Measurements from ENCODE around the gene DGCR2. TPM values are rescaled to one million over a fixed set of nuclear protein-coding genes. Genes with fewer than 3 reads are reported as not detected.

DGCR2 gene
- total and polyA plus RNA-seq, 10 of the 15 experiments (the other 5 are each of a cell fraction or from before 2014, with no cell fraction given), result 0.19 to 28.4 (median 16.0) TPM

DNA sequence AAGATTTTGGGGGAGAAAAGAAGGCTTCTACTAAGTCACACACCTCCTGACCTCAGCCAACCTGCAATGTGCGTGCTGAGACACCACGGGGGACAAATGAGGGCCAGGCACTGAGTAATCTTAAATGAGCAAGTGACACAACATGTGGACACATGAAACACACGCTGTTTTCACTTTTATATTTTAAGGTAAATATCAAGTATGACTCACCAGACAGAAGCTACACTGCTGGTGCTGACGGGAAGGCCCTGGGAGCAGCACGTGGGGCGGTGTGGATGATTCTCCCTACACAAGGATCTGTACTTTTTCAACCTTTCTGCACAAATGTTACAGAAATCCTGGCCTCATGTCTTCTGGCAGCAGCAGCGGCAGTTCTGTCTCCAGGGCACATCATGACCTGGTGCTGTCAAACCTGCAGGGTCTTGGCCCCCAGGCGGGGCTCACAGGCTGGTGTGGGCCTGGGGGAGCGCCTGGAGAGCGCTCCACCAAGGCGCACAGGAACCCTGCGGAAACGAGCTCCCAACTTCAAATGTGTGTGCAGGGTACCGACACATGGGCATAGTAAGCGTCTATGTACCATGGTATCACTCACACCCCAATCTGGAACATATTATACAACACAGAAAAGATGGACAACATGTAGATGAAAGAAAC is 61.7 kb downstream of the DGCR2 start:
- in situ Hi-C loops (cut with MboI), result no loop called here
- TF ChIP-seq TARDBP (IDR thresholded peaks at IDR 0.05; ENCODE audit: borderline replicate concordance) (no peak), RAD51 (IDR thresholded peaks at IDR 0.05) (no peak), ZNF24 (IDR thresholded peaks at IDR 0.05) (no peak), ZNF384 (IDR thresholded peaks at IDR 0.05; ENCODE audit: borderline replicate concordance, low read depth, low read length) (no peak), CBX5 (IDR thresholded peaks at IDR 0.05; ENCODE audit: low read depth) (no peak), CBFB (IDR thresholded peaks at IDR 0.05; ENCODE audit: low read depth) (no peak), MTA2 (IDR thresholded peaks at IDR 0.05; ENCODE audit: low read depth) (no peak), IRF4 (IDR thresholded peaks at IDR 0.05; ENCODE audit: low read depth, low read length) (no peak), SUPT20H (IDR thresholded peaks at IDR 0.05; ENCODE audit: borderline replicate concordance, control insufficient read depth, low read depth, low read length) (no peak), SUZ12 (IDR thresholded peaks at IDR 0.05; ENCODE audit: unreplicated experiment) (no peak), RUNX3 (IDR thresholded peaks at IDR 0.05; ENCODE audit: low read length) (no peak)
- TF ChIP-seq, protein P1, sequence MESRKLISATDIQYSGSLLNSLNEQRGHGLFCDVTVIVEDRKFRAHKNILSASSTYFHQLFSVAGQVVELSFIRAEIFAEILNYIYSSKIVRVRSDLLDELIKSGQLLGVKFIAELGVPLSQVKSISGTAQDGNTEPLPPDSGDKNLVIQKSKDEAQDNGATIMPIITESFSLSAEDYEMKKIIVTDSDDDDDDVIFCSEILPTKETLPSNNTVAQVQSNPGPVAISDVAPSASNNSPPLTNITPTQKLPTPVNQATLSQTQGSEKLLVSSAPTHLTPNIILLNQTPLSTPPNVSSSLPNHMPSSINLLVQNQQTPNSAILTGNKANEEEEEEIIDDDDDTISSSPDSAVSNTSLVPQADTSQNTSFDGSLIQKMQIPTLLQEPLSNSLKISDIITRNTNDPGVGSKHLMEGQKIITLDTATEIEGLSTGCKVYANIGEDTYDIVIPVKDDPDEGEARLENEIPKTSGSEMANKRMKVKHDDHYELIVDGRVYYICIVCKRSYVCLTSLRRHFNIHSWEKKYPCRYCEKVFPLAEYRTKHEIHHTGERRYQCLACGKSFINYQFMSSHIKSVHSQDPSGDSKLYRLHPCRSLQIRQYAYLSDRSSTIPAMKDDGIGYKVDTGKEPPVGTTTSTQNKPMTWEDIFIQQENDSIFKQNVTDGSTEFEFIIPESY (IDR thresholded peaks at IDR 0.05), result no peak
- TF ChIP-seq, protein P2, sequence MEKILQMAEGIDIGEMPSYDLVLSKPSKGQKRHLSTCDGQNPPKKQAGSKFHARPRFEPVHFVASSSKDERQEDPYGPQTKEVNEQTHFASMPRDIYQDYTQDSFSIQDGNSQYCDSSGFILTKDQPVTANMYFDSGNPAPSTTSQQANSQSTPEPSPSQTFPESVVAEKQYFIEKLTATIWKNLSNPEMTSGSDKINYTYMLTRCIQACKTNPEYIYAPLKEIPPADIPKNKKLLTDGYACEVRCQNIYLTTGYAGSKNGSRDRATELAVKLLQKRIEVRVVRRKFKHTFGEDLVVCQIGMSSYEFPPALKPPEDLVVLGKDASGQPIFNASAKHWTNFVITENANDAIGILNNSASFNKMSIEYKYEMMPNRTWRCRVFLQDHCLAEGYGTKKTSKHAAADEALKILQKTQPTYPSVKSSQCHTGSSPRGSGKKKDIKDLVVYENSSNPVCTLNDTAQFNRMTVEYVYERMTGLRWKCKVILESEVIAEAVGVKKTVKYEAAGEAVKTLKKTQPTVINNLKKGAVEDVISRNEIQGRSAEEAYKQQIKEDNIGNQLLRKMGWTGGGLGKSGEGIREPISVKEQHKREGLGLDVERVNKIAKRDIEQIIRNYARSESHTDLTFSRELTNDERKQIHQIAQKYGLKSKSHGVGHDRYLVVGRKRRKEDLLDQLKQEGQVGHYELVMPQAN (conservative IDR thresholded peaks at IDR 0.05), result no peak
- TF ChIP-seq, protein P3, sequence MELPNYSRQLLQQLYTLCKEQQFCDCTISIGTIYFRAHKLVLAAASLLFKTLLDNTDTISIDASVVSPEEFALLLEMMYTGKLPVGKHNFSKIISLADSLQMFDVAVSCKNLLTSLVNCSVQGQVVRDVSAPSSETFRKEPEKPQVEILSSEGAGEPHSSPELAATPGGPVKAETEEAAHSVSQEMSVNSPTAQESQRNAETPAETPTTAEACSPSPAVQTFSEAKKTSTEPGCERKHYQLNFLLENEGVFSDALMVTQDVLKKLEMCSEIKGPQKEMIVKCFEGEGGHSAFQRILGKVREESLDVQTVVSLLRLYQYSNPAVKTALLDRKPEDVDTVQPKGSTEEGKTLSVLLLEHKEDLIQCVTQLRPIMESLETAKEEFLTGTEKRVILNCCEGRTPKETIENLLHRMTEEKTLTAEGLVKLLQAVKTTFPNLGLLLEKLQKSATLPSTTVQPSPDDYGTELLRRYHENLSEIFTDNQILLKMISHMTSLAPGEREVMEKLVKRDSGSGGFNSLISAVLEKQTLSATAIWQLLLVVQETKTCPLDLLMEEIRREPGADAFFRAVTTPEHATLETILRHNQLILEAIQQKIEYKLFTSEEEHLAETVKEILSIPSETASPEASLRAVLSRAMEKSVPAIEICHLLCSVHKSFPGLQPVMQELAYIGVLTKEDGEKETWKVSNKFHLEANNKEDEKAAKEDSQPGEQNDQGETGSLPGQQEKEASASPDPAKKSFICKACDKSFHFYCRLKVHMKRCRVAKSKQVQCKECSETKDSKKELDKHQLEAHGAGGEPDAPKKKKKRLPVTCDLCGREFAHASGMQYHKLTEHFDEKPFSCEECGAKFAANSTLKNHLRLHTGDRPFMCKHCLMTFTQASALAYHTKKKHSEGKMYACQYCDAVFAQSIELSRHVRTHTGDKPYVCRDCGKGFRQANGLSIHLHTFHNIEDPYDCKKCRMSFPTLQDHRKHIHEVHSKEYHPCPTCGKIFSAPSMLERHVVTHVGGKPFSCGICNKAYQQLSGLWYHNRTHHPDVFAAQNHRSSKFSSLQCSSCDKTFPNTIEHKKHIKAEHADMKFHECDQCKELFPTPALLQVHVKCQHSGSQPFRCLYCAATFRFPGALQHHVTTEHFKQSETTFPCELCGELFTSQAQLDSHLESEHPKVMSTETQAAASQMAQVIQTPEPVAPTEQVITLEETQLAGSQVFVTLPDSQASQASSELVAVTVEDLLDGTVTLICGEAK (IDR thresholded peaks at IDR 0.05; ENCODE audit: borderline replicate concordance), result no peak
- TF ChIP-seq, protein P4, sequence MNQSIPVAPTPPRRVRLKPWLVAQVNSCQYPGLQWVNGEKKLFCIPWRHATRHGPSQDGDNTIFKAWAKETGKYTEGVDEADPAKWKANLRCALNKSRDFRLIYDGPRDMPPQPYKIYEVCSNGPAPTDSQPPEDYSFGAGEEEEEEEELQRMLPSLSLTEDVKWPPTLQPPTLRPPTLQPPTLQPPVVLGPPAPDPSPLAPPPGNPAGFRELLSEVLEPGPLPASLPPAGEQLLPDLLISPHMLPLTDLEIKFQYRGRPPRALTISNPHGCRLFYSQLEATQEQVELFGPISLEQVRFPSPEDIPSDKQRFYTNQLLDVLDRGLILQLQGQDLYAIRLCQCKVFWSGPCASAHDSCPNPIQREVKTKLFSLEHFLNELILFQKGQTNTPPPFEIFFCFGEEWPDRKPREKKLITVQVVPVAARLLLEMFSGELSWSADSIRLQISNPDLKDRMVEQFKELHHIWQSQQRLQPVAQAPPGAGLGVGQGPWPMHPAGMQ (IDR thresholded peaks at IDR 0.05; ENCODE audit: borderline replicate concordance), result no peak

More for the DNA sequence above, 61.7 kb downstream of the DGCR2 start:
- SMC1A ChIA-PET (ENCODE audit: uncharacterized antibody, unreplicated experiment), result no interaction called here
- Histone ChIP-seq H2AFZ (ENCODE audit: control insufficient read depth, low read depth, low read length) (no peak overlapping the region), H3K79me2 (ENCODE audit: control insufficient read depth, insufficient read depth, low read length) (no peaks in the 10 kb centered on the region), H4K20me1 (ENCODE audit: control insufficient read depth, insufficient read depth) (no peaks in the 10 kb centered on the region), H3K9me3 (replicated peaks; ENCODE audit: control insufficient read depth, insufficient read depth, low read length) (no peaks in the 10 kb centered on the region), H3K4me3 (no peak overlapping the region), H3K9ac (ENCODE audit: control insufficient read depth, insufficient read depth, low read length) (no peak overlapping the region), H3K4me2 (ENCODE audit: control insufficient read depth, insufficient read depth) (no peak overlapping the region), H3K27ac (ENCODE audit: control insufficient read depth, insufficient read depth) (no peak overlapping the region), H3K27me3 (replicated peaks in 1 of 2; ENCODE audit: control insufficient read depth in 2 of 2, insufficient read depth in 2 of 2, low read length in 1 of 2) (no peaks in the 10 kb centered on the region), H3K4me1 (ENCODE audit: control insufficient read depth, insufficient read depth, low read length) (no peaks in the 10 kb centered on the region), H3K36me3 (ENCODE audit: control insufficient read depth in 2 of 2, insufficient read depth in 2 of 2, low read length in 1 of 2) (peaks cover 21 to 24% of the 10 kb centered on the region in 2 experiments; a peak in 3 of 4 replicates)
- DNase-seq (ENCODE audit: low read depth, low spot score), result no peak
- no peak for FAIRE-seq
- WGBS (ENCODE audit: insufficient coverage, insufficient replicate concordance, low lambda C conversion rate, missing lambda C conversion rate), result 88% methylated on average over 15 of the region's 15 CpGs
- intact Hi-C loops (cut with micrococcal nuclease; ENCODE audit: unreplicated experiment), result no loop called here
- CTCF ChIA-PET, result no interaction called here
- ATAC-seq, result no peak
- RAD21 ChIA-PET (ENCODE audit: unreplicated experiment), result no interaction called here
- POLR2A ChIA-PET, result no interaction called here
- no TSS peak for BruUV-seq (replicated peaks)
